Stimulated activated CD8-positive, alpha-beta memory T cell treated with anti-CD3 and anti-CD28 coated beads, Interleukin-2, amount 100 ng/mL, for 48 hours (primary cell): ENCODE results near the gene SLC2A10.
A peak's percentile ranks its signal among the peaks of the same experiment; 100 is the strongest.
"Not testable (repeated sequence)": the region's sequence is repeated elsewhere in the genome, so short reads cannot be mapped to it uniquely, and the experiment has no call there.

ENCODE experiments used
- DNase-seq, 2 donors: peaks; one replicate each; pipeline ENCODE4 v3.0.0-alpha.2; 2020; ENCODE audit warnings: low read depth in 2 of 2

The SLC2A10 gene

GRCh38 chr20:46709459-46710152 lies at the start of gene SLC2A10:
SLC2A10 (plus strand) TSS chr20:46709649; CDS start chr20:46709737, 88 bp downstream.
- DNase-seq = no peak

GRCh38 chr20:46660487-46660886 lies 49.0 kb upstream of the SLC2A10 start:
- no peak for DNase-seq

- DNase-seq = no peak
These were observed 47.8 kb upstream of the SLC2A10 start for GRCh38 chr20:46661659-46662058.

- DNase-seq = no peak
These were observed 45.9 kb upstream of the SLC2A10 start for GRCh38 chr20:46663531-46663930.

GRCh38 chr20:46665602-46666001 lies 43.8 kb upstream of the SLC2A10 start:
- no peak for DNase-seq

DNA sequence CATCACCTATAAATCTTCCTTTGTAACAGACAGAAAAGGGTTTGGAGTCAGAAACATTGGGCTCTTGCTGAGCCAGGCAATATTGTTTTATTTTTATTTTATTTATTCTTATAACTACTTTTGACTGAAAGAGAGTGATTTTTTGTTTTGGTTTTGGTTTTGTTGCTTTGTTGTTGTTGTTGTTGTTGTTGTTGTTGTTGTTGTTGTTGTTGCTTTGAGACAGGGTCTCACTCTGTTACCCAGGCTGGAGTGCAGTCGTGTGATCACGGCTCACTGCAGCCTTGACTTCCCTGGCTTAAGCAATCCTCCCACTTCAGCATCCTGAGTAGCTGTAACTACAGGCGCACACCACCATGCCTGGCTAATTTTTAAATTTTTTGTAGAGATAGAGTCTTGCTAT lies 43.1 kb upstream of the SLC2A10 start:
- DNase-seq = no peak

- DNase-seq = no peak
These were observed 42.5 kb upstream of the SLC2A10 start for GRCh38 chr20:46666818-46667515.

- DNase-seq = no peak
These were observed 39.2 kb upstream of the SLC2A10 start for GRCh38 chr20:46670228-46670584.

GRCh38 chr20:46670585-46671584 lies 38.6 kb upstream of the SLC2A10 start:
- DNase-seq = no peak

DNA sequence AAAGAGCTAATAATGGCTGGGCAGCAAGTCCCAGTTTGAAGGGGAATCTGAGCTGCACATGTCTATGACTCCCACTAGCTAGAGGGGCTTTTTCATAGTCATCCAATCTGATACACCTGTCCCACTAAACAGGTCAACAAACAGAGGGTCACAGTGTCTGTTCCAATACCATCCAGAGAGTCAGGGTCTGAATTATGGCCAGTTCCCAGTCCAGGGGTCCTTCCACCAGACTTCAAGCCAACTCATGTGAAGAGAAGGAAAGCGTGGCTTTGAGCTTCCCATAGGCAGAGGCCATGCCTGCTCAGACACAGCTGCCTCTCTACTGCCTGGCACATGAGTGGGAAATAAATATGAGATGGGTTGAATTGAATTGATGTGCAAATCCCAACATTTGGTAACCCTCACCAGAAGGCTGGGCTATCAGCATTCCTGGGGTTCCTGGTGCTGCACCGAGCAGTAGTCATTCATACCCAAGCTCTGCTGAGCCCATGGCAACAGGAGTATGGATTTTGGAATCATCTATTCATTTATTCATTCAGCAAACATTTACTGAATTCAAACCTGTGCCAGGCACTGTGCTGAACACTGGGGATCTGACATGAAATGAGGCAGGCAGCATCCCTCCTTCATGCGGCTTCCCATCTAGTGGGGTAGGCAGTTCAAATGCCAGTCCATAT lies 37.4 kb upstream of the SLC2A10 start:
- no peak for DNase-seq

GRCh38 chr20:46672543-46673148 lies 36.8 kb upstream of the SLC2A10 start:
- no peak for DNase-seq

- no peak for DNase-seq
These were observed 35.8 kb upstream of the SLC2A10 start for GRCh38 chr20:46673394-46674252.

DNA sequence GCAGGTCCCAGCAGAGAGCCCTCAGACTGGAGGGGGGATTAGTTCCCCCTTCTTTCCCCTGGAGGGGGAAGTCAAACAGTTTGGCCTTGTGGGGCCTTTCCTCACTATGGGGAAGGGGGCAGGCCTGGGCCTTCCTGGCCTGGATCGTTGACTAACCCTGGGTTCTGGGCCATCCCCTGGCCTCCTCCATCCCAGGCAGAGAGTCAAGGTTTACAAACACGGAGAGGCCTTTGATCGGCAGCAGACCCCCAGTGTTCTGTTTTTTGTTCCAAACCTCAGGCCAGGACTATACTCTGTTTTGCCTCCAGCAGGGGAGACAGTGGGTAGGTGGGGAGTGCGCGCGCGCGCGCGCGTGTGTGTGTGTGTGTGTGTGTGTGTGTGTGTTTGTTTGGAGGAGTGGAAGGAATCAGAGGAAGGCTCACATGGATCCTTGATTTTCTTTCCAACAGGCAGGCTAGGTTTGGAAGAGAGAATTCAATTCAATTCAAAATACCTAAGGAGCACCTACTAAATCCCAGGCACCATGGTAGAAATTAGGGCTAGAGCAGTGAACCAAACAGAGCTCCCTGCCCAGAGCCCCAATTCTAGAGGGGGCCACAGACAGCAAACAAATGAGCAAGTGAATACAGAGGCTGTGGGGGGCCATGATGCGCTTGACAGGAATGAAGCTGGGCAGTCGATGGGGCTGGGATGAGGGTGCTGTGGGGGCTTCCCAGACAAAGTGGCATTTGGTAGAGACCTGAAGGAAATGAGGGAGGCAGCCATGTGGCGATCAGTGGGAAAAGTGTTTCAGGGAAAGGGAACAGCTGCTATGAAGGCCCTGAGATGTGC lies 35.0 kb upstream of the SLC2A10 start:
- DNase-seq = no peak

GRCh38 chr20:46676649-46677316 lies 32.7 kb upstream of the SLC2A10 start:
- DNase-seq = not testable (repeated sequence)

DNA sequence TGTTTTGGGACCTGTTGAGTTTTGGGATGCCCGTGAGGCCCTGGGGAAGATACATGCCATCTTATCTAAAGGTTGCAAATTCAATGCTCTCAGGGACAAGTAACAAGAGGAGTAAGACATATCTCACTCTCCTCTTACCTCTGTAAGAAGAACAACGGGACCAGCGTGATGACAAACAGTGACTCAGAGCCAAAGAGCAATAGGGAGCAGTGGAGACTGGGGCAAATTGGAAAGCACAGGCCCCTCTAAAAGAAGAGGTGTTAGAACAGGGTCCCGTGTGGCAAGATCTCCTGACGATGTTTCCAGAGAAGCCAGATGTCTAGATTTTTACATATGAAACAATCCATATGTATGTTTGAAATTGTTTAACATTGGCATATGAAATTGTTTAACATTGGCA lies 31.8 kb upstream of the SLC2A10 start:
- no peak for DNase-seq

GRCh38 chr20:46678516-46678915 lies 30.9 kb upstream of the SLC2A10 start:
- no peak for DNase-seq

DNA sequence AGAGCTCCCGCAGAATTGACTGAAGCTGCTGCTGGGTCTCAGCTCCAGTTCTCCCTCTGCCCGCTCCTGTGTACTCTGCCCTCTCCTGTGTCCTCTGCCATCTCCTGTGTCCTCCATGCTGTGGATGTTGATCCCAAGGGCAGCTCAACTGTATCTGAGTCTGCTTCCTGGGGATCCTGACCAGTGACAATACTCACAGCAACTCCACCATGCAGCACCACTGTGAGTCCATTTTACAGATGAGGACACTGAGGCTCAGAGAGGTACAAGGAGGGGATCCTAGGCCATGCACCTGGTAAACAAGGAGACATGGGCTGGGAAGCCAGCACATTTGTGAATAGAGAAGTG lies 28.8 kb upstream of the SLC2A10 start:
- no peak for DNase-seq

DNA sequence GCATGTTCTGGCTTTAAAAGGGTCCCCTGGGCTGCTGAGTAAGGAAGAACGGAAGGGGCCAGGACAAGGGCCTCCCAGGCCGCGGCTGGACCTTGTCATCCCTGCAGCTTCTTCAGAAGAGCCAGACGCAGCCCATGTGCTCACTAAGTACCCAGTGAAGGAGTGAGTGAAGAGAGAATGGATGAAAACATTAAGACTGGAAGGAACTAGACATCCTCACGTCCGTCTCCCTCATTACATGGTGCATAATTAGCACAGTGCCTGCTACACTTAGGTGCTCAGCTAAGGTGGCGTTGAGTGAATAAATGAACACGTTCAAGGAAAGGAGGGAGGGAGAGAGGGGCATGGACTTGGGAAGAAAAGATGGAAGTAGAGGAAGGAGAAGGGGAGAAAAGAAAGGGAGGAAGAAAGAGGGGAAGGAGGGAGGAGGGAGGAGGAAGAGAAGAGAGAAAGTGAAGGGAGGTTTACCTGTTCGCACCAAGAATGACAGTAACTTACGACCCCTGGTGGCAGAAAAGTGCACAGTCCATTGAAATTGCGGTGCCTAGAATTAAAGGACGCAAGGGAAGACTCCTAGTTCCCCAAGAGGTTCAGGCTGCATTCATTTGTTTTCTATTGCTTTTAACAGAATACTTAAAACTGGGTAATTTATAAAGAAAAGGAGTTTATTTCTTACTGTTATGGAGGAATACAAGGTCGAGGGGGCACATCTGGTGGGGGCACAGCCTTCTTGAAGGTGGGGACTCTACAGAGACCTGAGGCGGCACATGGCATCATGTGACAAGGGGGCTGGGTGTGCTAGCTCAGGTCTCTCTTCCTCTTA lies 28.2 kb upstream of the SLC2A10 start:
- DNase-seq = peak; percentile 19 to 44
